Cortex of kidney (tissue), 1 donor: ENCODE results near the gene DCK.
"Not testable (repeated sequence)": the region's sequence is repeated elsewhere in the genome, so short reads cannot be mapped to it uniquely, and the experiment has no call there.

Experiments
- DNase-seq: peaks from one replicate; lab custom pipeline; 2025; lab: John Stamatoyannopoulos, UW

Gene DCK

GRCh38 chr4:71001363-71001762 lies 7.9 kb downstream of the DCK start:
- not testable (repeated sequence) for DNase-seq

DNA sequence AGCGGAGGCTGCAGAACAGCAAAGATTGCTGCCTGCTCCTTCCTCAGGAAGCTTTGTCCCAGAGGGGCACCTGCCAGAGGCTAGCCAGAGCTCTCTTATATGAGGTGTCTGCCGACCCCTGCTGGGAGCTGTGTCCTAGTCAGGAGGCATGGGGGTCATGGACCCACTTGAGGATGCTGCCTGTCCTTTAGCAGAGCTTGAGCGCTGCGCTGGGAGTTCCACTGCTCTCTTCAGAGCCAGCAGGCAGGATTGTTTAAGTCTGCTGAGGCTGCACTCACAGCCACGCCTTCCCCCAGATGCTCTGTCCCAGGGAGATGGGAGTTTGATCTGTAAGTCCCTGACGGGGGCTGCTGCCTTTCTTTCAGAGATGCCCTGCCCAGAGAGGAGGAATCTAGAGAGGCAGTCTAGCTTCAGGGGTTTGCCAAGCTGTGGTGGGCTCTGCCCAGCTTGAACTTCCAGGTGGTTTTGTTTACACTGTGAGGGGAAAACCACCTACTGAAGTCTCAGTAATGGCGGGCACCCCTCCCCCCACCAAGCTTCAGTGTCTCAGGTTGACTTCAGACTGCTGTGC lies 10.9 kb downstream of the DCK start:
- no peak for DNase-seq

GRCh38 chr4:71005025-71005424 lies 11.6 kb downstream of the DCK start:
- not testable (repeated sequence) for DNase-seq

DNA sequence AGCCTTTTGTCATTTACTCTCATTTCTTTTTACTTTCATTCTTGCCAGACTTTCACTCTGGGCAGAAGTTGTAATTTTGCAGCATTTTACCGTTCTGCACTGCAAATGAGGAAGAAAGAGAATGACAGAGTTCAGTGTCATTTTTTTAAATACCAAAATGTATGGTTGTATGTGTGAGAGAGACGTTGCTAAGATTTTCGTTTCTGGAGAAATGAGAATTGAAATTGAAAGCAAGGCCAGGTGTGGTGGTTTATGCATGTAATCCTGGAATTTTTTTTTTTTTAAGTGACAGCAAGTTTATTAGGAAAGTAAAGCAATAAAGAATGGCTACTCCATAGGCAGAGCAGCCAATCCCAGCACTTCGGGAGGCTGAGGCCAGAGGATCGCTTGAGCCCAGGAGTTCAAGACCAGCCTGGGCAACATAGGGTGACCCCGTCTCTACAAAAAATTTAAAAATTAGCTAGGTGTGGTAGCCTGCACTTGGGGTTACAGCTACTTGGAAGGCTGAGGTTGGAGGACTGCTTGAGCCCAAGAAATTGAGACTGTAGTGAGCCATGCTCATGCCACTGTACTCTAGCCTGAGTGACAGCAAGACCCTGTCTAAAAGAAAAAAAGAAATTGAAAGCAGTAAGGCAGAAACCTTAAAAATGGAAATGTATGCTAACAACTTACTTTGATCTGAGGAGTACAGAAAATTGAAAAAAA lies 12.9 kb downstream of the DCK start:
- DNase-seq: no peak

DNA sequence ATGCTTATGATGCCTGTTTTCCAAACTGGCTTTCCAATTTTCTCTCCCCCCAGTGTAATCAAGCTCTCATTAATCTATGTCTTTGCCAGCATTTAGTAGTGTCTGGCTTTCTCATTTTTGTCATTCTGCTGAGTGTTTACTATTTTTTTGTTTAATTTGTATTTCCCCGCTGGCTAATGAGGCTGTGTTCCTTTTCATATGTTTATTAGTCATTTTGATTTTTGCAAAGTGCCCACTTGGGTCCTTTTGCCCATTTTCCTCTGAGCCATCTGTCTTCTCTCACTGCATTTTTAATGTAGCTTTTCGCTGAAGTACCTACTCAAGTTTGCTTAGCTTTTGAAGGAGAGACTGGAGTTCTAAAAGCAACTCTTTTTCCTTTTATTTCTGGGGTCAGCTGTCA lies 14.7 kb downstream of the DCK start:
- no peak for DNase-seq

GRCh38 chr4:71009086-71009485 lies 15.6 kb downstream of the DCK start:
- no peak for DNase-seq

- no peak for DNase-seq
These were observed 16.6 kb downstream of the DCK start for GRCh38 chr4:71009890-71010588.

- no peak for DNase-seq
These were observed 18.0 kb downstream of the DCK start for GRCh38 chr4:71011451-71011850.

- not testable (repeated sequence) for DNase-seq
These were observed 23.9 kb downstream of the DCK start for GRCh38 chr4:71017391-71017790.

- DNase-seq: no peak
These were observed 27.2 kb downstream of the DCK start for GRCh38 chr4:71020611-71021010.

DNA sequence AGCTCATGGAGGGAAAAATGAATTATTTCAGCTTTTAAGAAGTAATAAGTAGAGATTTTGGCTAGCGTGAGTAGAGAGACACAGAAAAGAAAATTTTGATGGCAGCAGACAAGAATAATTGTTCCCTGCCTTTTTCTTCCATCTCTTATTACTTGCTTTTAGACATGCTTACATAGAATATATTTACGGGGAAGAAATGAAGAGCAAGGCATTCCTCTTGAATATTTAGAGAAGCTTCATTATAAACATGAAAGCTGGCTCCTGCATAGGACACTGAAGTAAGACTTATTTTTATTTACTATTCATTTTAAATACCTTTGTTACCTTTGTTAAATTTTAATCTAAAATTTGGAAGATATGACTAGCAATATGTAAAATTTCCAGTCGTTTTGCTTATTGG lies 32.2 kb downstream of the DCK start:
- DNase-seq: no peak

- DNase-seq: no peak
These were observed 32.6 kb downstream of the DCK start for GRCh38 chr4:71026086-71026485.

GRCh38 chr4:71027611-71028010 lies 34.2 kb downstream of the DCK start:
- no peak for DNase-seq

GRCh38 chr4:71029504-71029903 lies 36.1 kb downstream of the DCK start:
- DNase-seq: no peak

DNA sequence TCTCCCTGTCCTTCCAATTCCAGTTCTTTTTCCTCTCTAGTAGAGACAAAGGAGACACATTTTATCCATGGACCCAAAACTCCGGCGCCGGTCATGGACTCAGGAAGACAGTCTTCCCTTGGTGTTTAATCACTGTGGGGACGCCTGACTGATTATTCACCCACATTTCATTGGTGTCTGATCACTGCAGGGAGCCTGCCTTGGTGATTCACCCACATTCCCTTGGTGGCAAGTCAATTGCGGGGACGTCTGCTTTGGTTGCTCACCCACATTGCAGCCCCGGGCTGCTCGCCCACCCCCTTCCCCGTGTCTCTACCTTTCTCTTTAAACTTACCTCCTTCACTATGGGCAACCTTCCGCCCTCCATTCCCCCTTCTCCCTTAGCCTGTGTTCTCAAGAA lies 38.7 kb downstream of the DCK start:
- DNase-seq: not testable (repeated sequence)

DNA sequence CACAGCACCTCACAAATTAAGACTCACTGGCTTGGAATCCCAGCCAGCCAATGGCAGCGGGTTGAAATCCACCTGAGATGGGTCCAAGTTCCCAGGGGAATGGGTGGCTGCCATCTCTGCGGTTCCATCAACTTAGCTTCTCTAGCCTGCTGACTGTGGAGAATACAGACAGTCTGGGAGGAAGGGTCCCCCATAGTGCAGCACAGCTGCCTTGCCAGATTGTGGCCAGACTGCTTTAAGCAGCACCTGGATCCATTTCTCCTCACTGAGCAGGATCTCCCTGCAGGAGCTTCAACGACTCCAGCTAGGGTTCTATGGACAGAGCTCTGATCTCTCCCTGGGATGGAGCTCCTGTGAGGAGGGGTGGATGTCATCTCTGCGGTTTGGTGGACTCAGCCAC lies 51.8 kb downstream of the DCK start:
- DNase-seq: no peak

- DNase-seq: no peak
These were observed 55.9 kb downstream of the DCK start for GRCh38 chr4:71049395-71049794.

- no peak for DNase-seq
These were observed 57.4 kb downstream of the DCK start for GRCh38 chr4:71050809-71051208.

GRCh38 chr4:71052034-71052433 lies 58.6 kb downstream of the DCK start:
- DNase-seq: no peak

GRCh38 chr4:71052716-71053115 lies 59.3 kb downstream of the DCK start:
- no peak for DNase-seq

GRCh38 chr4:71053613-71054012 lies 60.2 kb downstream of the DCK start:
- not testable (repeated sequence) for DNase-seq

DNA sequence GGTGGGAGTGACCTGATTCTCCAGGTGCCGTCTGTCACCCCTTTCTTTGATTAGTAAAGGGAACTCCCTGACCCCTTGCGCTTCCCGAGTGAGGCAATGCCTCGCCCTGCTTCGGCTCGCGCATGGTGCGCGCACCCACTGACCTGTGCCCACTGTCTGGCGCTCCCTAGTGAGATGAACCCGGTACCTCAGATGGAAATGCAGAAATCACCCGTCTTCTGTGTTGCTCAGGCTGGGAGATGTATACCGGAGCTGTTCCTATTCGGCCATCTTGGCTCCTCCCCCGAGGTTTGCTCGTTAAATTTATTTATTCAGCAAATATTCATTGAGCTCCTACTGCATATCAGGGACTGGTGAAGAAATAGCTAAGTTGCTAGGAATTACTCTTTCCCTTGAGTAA lies 66.1 kb downstream of the DCK start:
- not testable (repeated sequence) for DNase-seq

- no peak for DNase-seq
These were observed 69.0 kb downstream of the DCK start for GRCh38 chr4:71062436-71062835.
